Measurements from ENCODE around the gene GLDN.
A peak's percentile ranks its signal among the peaks of the same experiment; 100 is the strongest.

GLDN gene

DNA sequence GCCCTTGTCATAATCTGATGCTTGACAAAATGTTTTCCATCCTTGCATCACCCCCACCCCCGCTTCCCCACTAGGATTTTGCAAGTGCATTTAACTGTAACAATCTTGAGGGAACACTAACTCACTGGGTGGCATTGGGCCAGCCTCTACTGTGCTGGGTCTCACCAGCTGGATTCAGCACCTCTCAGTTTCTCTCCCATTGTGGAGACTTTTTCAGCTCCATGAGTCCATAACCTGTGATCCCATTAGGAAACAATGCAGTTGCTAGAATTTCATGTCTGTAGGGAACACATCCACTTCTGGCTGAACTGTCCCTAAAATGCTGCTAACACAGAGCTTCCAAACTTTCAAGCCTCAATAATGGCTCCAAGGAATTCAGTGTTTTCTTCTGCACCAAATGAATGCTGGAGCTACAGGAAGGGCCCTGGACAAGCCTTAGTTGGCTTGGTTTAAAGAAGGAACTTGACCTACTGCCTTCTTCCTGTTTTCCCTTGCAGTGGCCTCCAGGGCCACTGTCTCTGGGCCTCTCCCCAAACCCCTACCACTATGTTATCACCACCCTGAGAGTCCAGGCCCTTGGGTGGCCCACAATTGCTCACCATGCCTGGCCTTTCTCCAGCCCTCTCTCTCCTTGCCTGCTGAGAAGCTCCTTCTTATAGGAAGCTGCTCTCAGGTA lies 18.7 kb upstream of the GLDN start:
- DNase-seq: no peak

DNA sequence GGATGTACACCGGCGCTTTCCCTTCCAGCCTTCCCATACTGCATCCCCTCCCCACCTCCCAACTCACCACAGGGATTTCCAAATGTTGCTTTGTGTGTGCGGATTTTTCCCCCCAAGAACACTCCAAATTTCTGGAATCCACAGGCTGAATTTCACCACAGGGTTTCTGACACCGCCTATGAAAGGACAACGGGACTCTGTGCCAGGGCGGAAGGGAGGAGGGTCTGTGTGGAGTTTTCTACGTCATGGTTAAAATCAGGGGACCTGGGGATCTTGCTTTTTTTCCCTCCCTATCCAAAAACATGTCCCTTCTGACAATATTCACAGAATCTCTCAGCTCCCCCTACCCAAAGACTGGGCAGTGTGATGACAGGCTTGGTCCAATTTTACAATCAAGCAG lies 17.7 kb upstream of the GLDN start:
- no peak for DNase-seq

DNA sequence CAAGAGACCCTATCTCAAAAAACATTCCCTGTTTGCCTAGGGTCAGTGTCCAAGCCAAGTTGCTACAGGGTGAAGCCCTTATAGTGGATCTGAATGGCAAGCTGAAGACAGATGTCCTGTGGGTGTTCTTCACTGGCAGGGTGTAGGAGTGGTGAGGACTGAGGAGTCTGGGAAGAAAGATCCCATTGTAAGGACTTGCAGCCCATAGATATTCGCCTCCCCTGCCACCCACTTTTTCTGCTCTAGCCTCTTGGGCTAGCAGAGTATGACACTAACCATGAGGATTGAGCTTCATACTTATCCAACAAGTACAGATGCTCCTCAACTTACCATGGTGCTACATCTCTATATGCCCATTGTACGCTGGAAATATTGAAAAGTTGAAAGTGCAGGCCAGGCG lies 16.3 kb upstream of the GLDN start:
- no peak for DNase-seq

DNA sequence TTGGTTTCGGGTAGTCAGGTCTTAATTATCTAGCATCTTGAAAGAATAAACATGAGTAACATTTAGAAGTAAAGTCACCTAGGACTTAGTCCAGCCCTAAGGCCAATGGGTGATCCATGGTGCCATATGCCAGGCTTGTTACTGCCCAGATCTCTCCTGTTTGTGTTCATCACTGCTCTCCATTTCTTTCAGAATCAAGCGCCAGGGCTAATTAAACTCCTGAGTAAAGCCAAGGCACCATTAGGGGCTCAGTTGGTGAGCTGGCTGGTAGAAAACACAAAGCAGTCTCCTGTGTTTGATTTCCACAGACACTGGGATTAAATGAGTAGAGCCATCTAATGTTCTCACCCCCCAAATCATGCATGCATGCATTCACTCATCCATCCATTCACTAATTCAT lies 14.4 kb upstream of the GLDN start:
- no peak for DNase-seq

DNA sequence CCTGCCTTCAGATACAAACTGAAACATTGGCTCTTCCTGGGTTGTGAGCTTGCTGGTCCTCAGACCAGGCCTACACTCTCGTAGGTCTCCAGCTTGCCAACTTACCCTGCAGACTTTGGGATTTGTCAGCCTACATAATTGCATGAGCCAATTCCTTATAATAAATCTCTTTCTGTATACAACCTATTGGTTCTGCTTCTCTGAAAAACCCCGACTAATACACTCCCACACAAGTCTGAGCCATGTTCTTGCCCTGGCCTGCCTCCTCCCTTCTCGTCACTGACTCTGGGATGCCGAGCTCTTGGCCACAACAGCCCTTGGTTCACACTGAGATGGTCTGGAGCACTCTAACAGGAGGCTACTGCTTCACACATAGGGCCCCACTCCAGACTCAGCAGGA lies 12.5 kb upstream of the GLDN start:
- no peak for DNase-seq

DNA sequence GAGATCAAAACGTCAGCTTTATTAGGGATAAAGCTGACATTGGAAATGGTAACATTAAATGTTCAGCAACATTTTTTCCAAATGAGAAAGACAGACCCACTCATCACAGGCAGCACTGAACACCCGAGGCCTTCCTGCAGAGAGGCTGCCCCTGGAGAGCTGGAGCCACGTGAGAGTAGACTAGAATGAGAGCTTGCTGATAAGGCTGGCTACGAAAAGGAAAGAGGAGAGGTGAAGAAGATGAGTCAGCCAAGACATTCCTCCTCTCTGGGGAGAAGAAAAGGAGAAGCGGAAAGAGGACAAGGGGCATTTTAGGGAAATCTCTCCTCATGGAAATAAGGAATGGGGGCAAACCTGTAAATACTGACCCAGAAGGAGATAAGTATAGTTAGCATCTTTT lies 10.3 kb upstream of the GLDN start:
- DNase-seq: no peak

DNA sequence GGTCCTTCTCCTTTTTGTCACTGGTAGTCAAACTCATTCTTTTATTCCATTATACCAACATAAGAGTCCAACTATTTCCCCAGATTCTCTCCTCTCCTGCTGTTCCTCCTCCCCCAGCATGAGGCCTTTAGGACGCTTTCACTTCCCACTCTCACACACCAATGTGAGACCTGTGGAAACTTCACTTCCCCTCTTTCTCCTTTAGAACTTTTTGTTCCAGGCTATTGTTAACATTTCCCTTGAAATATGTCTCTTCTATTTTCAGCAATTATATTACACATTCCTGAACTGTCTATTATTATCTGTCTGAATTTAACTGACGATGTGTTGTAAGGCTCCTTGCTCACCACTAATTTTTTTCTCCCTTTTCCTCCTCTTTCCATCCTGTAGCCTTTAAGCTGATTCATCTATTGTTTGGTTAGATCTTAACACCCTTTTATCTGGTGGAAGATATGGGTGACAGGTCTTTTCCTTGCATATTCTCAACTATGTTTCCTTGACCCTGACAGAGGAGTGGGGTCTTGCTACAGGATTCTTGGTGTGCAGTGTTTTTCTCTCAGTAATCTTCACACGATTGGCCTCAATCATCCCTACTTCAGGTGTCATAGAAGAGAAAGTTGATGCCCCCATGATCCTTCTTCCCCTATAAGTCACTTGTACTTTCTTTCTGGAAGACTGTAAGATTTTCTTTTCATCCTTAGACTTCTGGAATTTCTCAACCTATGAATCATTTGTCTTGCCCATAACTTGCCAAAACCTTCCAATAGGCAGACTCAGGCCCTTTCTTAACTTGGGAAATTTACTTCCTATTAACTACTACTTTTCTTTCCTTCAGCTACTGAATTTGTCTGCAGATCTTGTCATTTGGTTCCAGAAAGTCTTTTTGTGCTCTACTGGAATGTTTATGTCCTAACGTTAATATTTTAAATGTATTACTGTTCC lies 9.0 kb upstream of the GLDN start:
- peak in 1 of 51 donors; percentile 28 for DNase-seq

DNA sequence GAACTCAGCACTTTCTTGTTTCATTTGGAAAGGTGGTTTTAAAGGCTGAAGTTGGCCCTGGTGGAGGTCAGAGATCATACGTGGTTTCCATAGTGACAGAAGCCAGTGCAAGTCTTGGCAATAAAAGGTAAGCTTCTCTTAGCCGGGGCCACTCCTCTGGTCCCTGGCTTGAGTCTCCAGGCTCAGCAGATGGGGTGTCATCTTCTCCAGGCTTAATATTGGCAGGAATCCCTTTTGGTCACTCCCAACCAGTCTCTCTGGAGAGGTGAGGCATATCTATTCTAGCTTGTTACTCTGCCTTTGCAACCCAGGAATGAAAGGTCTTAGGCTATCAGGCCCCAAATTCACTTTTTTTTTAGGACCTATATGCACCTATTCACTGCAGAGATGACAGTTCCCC lies 7.9 kb upstream of the GLDN start:
- DNase-seq: no peak

DNA sequence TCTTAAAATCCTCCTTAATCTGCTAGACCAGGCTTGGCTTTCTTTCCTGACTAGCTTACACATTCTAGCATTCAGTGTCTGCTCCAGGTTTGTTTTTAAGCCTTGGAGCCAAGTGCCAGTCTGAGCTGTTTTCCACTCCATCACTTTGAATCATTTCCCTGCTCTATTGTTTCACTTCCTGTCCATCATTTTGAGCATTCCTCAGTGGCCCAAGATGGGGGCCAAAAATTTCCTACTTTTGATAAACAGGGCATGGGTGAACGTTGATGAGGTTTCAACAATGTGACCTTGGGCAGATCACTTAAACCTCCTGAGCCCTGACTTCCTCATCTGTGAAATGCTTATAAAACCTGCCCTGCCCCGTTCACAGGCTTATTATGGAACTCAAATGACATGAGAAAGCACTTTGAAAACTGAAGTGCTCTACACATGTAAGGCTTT lies 7.4 kb upstream of the GLDN start:
- no peak for DNase-seq

DNA sequence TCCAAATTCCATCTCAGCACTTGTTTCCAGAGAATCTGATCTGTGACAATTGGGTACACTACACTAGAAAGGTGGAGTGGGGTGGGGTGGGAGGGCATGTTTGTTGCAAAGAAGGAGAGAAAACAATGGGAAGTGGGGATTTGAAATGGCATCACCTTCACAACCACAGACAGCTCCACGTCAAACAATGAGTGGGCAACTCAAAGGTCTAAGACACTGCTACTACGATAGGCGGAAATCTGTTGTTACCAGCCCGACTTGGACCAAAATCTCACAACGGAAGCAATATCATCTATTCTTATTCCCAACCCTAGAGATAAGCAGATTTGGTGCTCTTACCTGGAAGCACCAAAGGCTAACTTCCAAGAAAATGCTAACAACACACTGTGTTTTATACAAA lies 6.4 kb upstream of the GLDN start:
- no peak for DNase-seq

DNA sequence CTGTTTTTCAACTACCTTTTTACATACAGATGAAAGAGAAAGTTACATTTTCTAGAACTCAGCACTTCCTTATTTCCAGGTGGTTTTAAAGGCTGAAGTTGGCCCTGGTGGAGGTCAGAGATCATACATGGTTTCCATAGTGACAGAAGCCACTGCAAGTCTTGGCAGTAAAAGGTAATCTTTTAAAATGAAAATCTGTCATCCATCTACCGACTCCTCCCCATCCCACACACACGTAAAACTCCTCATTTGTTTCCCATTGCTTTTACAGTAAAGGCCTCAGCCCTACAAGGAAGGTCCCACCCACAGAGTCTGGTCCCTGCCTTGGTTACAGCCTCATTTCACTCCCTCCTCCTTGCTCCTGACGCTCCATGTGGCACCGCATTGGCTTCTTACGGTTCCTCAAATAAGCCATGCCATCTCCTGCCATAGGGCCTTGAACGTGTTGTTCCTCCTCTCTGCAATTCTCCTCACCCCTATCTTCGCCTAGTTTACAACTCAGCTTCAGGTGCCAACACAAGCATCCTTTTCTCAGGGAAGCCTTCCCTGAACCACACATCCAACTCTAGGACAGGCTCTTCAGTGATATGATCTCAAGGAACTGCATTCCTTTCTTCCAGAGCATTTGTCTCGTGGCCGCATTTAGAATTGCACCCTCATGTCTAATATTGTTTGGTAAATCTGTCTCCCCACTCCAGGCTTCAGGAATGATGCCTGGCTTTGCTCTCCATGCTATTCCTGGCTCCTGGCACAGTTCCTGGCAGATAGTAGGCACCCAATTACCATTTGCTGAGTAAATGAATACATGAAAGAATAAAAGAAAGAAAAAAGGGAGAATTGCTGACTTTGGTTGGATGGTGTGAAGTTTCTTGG lies 5.7 kb upstream of the GLDN start:
- DNase-seq: peak in 1 of 51 donors; percentile 30

DNA sequence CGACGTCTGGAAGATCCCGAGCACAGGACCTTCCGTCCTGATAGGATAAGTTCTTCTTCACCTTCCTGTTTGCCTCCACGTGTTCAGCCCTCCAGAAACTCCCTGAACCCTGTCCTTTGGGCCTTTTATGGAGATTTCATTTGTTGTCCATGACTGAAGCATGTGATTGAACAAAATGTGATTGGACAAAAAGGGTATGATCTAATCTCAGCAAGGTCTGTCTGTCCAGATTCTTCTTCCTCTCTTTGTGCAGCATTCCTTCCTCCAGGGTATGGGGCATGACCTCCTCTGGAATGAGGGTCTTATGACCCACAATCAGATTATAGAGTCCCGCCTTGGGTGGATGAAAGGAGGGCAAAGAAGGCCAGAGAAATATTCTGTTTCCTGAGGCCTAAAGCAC lies 3.0 kb upstream of the GLDN start, which contains the start of gene CYP19A1:
Gene CYP19A1, minus strand, starts transcription at position 101 of the 400 bp plus-strand sequence. CDS start 95,684 bp downstream, outside the sequence.
- no peak for DNase-seq

DNA sequence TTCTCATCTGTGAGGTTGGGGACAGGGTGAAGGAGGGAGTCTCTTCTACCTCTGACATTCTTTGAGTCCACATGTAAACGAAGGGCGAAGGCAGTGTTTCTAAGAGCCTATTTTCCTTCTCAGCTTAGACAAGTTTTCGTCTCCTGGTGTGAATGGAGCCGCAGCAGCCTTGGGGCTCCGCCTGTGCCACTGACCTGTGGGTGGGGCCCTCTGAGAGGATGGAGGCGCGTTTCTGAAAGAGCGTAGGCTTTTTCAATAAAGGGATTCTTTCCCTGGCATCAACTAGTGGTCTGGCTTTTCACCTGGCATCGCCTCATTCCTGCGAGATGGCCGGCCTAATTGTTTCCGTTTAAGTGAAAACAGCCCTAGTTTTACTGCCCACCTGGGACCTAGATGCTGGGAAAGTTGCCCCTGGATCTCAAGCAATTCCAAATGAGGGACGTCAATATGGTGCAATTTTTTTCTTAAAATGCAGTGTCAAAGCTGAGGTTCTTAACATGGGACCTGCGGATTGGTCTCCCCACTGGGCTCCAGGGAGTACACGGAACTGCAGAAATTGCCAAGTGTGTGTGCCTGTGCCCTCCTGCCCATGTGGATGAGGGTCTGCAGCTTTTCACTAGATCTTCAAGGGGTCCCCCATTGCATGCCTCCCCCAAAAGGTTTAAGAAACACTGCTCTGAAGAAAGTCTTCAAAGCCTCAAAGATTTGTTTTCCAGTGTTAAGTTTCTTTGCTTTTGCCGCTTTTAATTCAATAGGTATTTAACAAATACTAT lies 958 bp downstream of the GLDN start:
- DNase-seq: peak in 14 of 51 donors; percentile 7 to 80 (median 30)

DNA sequence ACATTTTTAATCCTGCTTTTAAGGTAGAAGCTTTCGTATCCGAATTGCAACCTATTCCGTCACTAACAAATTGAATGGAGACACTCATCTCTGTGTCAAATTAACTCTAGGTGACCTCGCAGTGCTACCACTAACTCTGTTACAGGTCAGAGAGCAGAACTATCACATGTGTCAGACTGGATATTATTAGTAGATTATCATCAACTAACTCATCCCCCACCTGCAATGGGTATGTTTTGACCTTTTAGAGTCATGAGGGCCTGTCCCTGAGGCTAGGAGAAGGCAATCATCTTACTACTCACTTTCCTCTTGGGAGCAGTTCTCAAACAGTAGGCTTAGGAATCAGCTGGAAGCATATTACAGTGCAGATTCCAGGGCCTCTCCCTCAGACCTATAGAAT lies 2.0 kb downstream of the GLDN start:
- DNase-seq: no peak

DNA sequence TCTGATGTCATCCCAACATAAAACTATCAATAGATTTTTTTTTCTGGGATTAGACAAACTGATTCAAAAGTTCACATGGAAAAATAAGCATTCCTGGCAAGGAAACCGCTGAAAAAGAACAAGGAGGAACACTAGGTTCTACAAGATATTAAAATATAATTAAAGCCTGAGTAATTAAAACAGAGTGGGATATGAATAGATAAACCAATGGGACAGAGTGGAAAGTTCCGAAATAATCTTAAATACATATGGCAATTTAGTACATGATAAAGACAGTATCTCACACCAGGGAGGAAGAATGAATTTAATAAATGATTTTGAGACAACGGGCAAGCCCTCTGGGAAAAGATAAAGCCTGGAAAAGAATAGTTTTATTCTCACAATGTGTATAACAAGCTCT lies 4.7 kb downstream of the GLDN start:
- no peak for DNase-seq

DNA sequence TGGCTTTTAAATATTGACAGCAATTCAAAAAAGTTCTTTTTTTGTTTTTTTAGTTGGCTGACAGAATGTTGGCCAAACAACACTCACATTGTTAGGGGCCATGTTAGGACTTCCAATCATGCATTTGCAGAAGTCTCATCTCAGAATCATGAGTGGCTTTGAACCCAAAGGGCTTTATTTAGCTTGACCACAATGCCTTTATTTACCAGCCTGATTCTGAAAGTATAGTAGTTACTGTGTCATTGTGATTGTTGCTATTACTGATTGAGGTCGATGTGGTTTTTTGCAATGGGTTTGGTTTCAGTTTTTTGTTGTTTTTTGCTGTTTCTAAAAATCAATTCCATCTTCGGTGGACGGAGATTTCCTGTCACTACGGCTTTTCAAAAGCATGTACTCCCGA lies 7.2 kb downstream of the GLDN start:
- peak in 4 of 51 donors; percentile 32 to 72 (median 52) for DNase-seq

DNA sequence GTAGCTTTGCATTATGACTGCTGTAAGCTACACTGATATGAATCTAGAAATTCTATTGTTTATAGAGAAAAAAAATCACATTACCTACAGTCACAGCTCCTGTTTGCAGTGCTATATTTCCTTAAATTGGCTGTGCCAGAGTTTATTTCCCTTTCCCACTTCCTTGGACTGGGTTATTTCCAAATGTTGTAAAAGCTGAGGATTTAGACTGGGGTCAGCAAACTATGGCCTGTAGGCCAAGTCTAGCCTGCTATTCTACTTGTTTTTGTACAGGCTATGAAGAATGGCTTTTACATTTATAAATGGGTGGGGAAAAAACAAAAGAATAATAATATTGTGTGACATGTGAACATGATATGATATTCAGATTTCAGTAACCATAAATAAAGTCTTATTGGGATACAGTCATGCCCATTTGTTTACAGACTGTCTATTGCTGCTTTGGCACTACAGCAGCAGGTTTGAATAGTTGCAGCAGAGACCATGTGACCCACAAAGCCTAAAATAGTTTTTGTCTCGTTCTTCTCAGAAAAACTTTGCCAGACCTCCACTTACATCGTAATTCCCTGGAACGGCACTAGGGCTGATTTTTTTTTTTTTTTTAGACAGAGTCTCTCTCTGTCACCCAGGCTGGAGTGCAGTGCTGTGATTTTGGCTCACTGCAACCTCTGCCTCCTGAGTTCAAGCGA lies 7.8 kb downstream of the GLDN start:
- DNase-seq: peak in 2 of 51 donors; percentile 24 to 62

DNA sequence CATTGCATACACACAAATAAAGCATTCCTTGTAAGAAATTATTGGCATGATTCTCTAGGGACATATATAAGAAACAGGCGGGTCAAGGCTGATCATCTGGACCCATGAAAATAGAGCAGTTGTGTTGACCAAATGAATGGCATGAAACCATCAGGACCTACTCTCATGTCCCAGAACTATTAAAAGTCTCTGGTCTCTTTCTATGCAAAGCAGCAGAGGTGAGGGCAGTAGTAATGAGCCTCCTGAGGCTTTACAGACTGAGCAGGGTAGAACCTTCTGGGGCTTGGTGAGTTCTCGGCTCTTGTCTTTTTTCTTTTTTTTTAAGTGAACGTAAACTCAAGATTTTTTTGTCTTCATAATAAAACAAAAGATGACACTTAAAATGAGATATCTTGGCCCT lies 9.3 kb downstream of the GLDN start:
- no peak for DNase-seq

DNA sequence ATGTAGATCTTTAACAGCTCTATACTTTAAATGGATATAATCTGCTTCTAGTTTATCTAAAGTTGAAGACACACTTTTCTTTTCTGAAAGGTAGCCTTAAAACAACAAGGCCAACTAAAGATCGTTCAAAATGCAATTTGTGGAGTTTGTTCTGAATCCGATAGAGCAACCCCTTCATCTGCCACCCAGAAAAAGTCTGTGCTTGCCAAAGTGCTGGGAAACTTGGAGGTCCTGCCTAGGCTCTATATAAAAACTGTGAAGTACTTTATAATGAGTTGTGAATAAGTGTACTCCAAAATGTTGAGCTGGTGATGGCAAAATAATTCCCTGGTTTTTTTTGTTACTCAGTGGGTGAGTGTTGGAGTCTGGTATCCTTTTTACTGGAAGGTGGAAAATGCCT lies 12.5 kb downstream of the GLDN start:
- no peak for DNase-seq

DNA sequence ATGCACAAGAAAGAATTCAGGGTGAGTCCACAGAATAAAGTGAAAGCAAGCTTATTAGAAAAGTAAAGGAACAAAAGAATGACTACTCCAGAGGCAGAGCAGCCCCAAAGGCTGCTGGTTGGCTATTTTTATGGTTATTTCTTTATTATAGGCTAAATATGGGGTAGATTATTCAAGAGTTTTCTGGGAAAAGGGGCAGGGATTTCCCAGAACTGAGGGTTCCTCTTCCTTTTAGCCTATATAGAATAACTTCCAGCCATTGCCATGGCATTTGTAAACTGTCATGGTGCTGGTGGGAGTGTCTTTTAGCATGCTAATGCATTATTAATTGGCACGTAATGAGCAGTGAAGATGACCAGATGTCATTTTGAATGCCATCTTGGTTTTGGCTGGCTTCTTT lies 13.6 kb downstream of the GLDN start:
- DNase-seq: no peak
